Measurements from ENCODE around the gene SLC7A9.

- TF ChIP-seq EZH2 (IDR thresholded peaks at IDR 0.05; ENCODE audit: low read length, missing control alignments) (no peak), CTCF (conservative IDR thresholded peaks at IDR 0.05 in 1 of 2, IDR thresholded peaks at IDR 0.05 in 1 of 2; ENCODE audit: low read depth in 1 of 2, low read length in 2 of 2) (no peak)
Measured at GRCh38 chr19:32877977-32878745, 8.6 kb upstream of the SLC7A9 start.
